RWPE2 (cell line): ENCODE data around the gene RUVBL2.

Experiments
- ATAC-seq: fragments of 200-7000 bp; cut with Tn5 transposase; 3 replicates; pipeline ENCODE4 v1.9.1; 2021; ENCODE audit warnings: low read depth
- DNase-seq: peaks from one replicate; pipeline ENCODE4 v3.0.0-alpha.2; 2020; ENCODE audit warnings: low spot score
- H3K27ac ChIP-seq: fragments of 450-650 bp; 2 replicates; pipeline ENCODE4 v1.5.1; 2017; ENCODE audit warnings: mild to moderate bottlenecking; ENCODE audit not compliant: poor library complexity, severe bottlenecking
- H3K27me3 ChIP-seq: fragments of 250-450 bp; sonication (Bioruptor Pico); 2 replicates; pipeline ENCODE4 v1.5.1; 2021; ENCODE audit warnings: mild to moderate bottlenecking, moderate library complexity; ENCODE audit not compliant: insufficient read depth, poor library complexity, severe bottlenecking
- H3K36me3 ChIP-seq: fragments of 250-450 bp; sonication (Bioruptor Pico); 2 replicates; pipeline ENCODE4 v1.5.1; 2020; ENCODE audit warnings: low read depth, mild to moderate bottlenecking, moderate library complexity
- H3K4me1 ChIP-seq: fragments of 250-450 bp; sonication (Bioruptor Pico); 2 replicates; pipeline ENCODE4 v1.5.1; 2021; ENCODE audit warnings: mild to moderate bottlenecking, moderate library complexity; ENCODE audit not compliant: insufficient read depth, poor library complexity, severe bottlenecking
- H3K4me3 ChIP-seq: fragments of 250-450 bp; sonication (Bioruptor Pico); 2 replicates; pipeline ENCODE4 v1.5.1; 2021; ENCODE audit warnings: mild to moderate bottlenecking, moderate library complexity; ENCODE audit not compliant: severe bottlenecking
- H3K9me3 ChIP-seq: fragments of 250-450 bp; sonication (Bioruptor Pico); 2 replicates; pipeline ENCODE4 v1.5.1; 2021; ENCODE audit warnings: mild to moderate bottlenecking, moderate library complexity; ENCODE audit not compliant: severe bottlenecking
- TF ChIP-seq, protein P1 (sequence below): fragments of 450-650 bp; IDR thresholded peaks from one replicate; pipeline ENCODE4 v1.5.1; 2017; ENCODE audit warnings: mild to moderate bottlenecking, moderate library complexity; ENCODE audit not compliant: poor library complexity, severe bottlenecking

RUVBL2 gene

DNA sequence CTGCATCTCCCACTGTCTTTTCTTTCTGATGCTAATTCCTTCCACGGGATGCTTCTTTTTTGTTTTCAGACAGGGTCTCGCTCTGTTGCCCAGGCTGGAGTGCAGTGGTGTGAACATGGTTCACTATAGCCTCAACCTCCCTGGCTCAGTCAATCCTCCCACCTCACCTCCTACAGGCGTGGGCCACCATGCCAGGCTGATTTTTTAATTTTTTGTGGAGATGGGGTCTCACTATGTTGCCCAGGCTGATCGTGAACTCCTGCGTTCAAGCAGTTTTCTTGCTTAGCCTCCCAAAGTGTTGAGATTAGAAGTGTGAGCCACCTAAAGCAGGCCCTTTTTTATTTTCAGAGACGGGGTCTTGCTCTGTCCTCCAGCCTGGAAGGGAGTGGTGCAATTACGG is 5.4 kb upstream of the RUVBL2 start:
- Histone ChIP-seq H3K4me1 (no peaks in the 10 kb centered on the region), H3K9me3 (no peaks in the 10 kb centered on the region), H3K27ac (no peak overlapping the region), H3K4me3 (no peak overlapping the region), H3K27me3 (no peaks in the 10 kb centered on the region), H3K36me3 (peaks cover 51% of the 10 kb centered on the region)
- TF ChIP-seq, protein P1, sequence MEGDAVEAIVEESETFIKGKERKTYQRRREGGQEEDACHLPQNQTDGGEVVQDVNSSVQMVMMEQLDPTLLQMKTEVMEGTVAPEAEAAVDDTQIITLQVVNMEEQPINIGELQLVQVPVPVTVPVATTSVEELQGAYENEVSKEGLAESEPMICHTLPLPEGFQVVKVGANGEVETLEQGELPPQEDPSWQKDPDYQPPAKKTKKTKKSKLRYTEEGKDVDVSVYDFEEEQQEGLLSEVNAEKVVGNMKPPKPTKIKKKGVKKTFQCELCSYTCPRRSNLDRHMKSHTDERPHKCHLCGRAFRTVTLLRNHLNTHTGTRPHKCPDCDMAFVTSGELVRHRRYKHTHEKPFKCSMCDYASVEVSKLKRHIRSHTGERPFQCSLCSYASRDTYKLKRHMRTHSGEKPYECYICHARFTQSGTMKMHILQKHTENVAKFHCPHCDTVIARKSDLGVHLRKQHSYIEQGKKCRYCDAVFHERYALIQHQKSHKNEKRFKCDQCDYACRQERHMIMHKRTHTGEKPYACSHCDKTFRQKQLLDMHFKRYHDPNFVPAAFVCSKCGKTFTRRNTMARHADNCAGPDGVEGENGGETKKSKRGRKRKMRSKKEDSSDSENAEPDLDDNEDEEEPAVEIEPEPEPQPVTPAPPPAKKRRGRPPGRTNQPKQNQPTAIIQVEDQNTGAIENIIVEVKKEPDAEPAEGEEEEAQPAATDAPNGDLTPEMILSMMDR, result no peak
- no peak for ATAC-seq
- DNase-seq, result no peak

DNA sequence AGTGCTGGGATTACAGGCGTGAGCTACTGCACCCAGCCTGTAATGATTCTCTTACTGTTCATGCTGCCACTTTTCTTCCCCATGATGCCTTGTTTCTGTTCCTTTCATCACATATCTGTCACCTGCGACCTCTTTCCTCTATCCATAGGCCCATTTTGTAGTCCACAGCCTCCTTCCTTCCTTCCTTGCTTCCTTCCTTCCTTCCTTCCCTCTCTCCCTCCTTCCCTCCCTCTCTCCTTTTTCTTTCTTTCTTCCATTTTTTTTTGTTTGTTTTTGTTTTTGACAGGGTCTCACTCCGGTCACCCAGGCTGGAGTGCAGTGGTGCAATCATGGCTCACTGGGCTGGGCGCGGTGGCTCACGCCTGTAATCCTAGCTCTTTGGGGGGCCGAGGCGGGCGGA is 4.8 kb upstream of the RUVBL2 start:
- ATAC-seq (no peak), DNase-seq (no peak)
- Histone ChIP-seq H3K27me3 (no peaks in the 10 kb centered on the region), H3K4me3 (no peak overlapping the region), H3K9me3 (no peaks in the 10 kb centered on the region), H3K36me3 (peaks cover 45% of the 10 kb centered on the region), H3K4me1 (no peaks in the 10 kb centered on the region), H3K27ac (no peak overlapping the region)
- TF ChIP-seq, protein P1, result no peak

DNA sequence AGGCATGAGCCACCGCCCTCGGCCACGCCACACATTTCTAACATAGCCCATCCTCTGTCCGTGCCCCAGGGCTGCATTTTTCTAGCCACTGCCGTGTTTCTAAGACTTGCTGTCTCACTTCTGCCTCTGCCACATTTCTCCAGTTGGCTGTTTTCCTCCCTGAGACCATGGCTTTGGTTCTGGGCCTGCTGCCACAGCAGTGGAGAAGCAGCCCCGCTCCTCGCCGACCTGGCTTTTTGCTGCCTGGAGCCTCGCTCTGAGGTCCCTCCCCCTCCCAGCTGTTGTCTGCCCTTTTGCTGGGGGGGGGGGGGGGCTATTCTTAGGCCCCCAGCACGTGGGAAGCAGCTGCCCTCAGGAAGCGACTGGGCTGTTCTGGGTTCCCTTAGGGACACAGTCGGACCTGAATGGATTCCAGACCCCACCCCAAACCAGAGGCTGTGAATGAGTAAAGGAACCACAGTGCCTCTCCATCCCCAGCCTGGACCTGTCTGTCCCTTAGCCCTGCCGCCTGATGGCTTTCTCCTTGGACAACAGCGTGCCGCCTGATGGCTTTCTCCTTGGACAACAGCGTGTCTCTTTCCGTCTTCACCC is 3.9 kb upstream of the RUVBL2 start:
- no peak overlapping the region for H3K27ac ChIP-seq
- no peak overlapping the region for H3K4me3 ChIP-seq
- H3K27me3 ChIP-seq, result no peaks in the 10 kb centered on the region
- TF ChIP-seq, protein P1, result no peak
- DNase-seq (no peak), ATAC-seq (no peak)
- no peaks in the 10 kb centered on the region for H3K9me3 ChIP-seq
- H3K4me1 ChIP-seq, result peaks cover 3% of the 10 kb centered on the region
- H3K36me3 ChIP-seq, result peaks cover 36% of the 10 kb centered on the region

DNA sequence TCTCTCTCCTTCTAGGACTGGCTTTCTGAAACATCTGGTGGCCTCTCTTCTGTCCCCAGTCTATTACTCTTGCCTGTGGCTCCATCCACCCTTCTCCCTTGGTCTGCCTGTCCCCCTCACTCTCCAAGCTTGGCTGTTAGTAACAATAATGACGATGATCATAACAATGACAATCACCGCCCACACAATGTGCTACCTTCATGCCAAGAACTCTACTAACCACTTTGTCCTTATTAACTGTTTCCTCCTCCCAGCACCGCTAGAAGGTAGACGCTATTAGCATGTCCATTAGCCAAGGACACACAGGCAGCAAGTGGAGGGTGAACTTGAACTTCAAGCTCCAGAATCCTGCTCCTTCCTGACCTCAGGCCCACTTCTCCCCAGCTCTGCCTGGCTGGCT is 3.3 kb upstream of the RUVBL2 start:
- TF ChIP-seq, protein P1, result no peak

DNA sequence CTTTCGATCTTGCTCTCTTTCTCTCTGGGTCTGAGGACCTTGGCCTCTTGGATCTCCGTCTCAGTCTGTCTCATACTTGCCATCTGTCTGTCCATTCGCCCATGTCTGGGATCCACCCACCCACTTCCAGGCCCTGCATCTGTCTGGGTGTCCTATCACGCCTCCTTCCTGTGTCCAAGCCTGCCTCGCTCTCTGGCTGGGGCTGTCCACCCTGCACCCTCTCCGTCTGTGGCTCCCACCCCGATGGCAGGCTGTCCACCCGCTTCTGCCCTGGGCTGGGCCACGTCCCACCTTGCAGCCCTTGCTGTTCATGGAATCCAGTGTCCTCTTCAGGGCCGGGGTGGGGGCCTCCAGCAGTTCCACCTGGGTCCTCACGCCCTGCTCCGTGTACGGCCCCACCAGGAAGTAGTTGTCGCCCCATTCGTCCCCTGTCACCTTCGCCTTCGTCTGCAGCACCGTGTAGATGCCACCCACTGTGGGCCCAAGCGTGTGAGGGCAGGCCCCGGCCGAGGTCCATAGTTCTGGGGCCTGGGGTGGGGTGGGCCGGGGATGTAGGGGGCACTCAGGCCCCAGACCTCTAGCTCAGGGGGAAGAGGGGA is 2.6 kb upstream of the RUVBL2 start:
- no peak overlapping the region for H3K27ac ChIP-seq
- ATAC-seq (no peak), DNase-seq (no peak)
- H3K9me3 ChIP-seq, result no peaks in the 10 kb centered on the region
- H3K27me3 ChIP-seq, result no peaks in the 10 kb centered on the region
- H3K4me1 ChIP-seq, result peaks cover 7% of the 10 kb centered on the region
- H3K4me3 ChIP-seq, result no peak overlapping the region
- TF ChIP-seq, protein P1, result no peak
- peaks cover 24% of the 10 kb centered on the region for H3K36me3 ChIP-seq

More for the DNA sequence above, 3.3 kb upstream of the RUVBL2 start:
- no peak for ATAC-seq
- DNase-seq, result no peak
- Histone ChIP-seq H3K4me3 (no peak overlapping the region), H3K9me3 (no peaks in the 10 kb centered on the region), H3K36me3 (peaks cover 30% of the 10 kb centered on the region), H3K27me3 (no peaks in the 10 kb centered on the region), H3K4me1 (peaks cover 7% of the 10 kb centered on the region), H3K27ac (no peak overlapping the region)
